B cell (primary cell): ENCODE data around the gene EIF4G1. TPM values are rescaled to one million over a fixed set of nuclear protein-coding genes. Genes with fewer than 3 reads are reported as not detected.

Source experiments
- ATAC-seq: fragments of 200-7000 bp; cut with Tn5 transposase; one replicate; pipeline ENCODE4 v1.10.0; 2021; ENCODE audit warnings: low read depth, mild to moderate bottlenecking, moderate number of reproducible peaks, moderate library complexity
- CTCF ChIA-PET: fragments of 350-600 bp; sonication (Branson Sonifier 250); formaldehyde crosslinking; loops from one replicate; lab custom pipeline; 2021; ENCODE audit warnings: antibody characterized with exemption, inconsistent platforms; lab: Charles Lee
- POLR2A ChIA-PET: fragments of 350-600 bp; sonication (Branson Sonifier 250); formaldehyde crosslinking; loops from one replicate; lab custom pipeline; 2021; ENCODE audit warnings: antibody characterized with exemption; lab: Charles Lee
- DNase-seq: peaks from one replicate; pipeline ENCODE4 v3.0.0; 2013
- H2AFZ ChIP-seq: 2 replicates; pipeline ENCODE4 v1.6.1; 2012; ENCODE audit warnings: mild to moderate bottlenecking, low read depth, low read length; ENCODE audit not compliant: insufficient read depth, poor library complexity, severe bottlenecking
- H3K27ac ChIP-seq, 2 donors: 1 replicate in 1 of 2; 2 replicates in 1 of 2; pipeline ENCODE4 v1.5.1; 2012 to 2013; ENCODE audit warnings: low read length in 2 of 2, mild to moderate bottlenecking in 2 of 2, moderate library complexity in 1 of 2
- H3K27me3 ChIP-seq, 4 experiments: fragments of 200-600 bp in 1 of 4; sonication (generic) in 1 of 4; replicated peaks in 1 of 4; 1 replicate in 2 of 4; 2 replicates in 2 of 4; pipeline versions ENCODE4 v1.6.1 to v1.7.0; 2013 to 2016; ENCODE audit warnings: low read length in 3 of 4, mild to moderate bottlenecking in 2 of 4, mixed read lengths in 1 of 4, moderate library complexity in 1 of 4; ENCODE audit not compliant: insufficient read depth in 4 of 4, control insufficient read depth in 3 of 4; ENCODE audit errors: control extremely low read depth in 1 of 4
- H3K36me3 ChIP-seq, 2 experiments: replicated peaks in 1 of 2; 1 replicate in 1 of 2; 2 replicates in 1 of 2; pipeline versions ENCODE4 v1.6.1 to v1.7.1; 2013; ENCODE audit warnings: low read length in 1 of 2; ENCODE audit not compliant: insufficient read depth in 2 of 2, control insufficient read depth in 1 of 2; ENCODE audit errors: control extremely low read depth in 1 of 2, extremely low read depth in 1 of 2
- H3K4me1 ChIP-seq, 2 donors: fragments of 200-600 bp in 1 of 2; sonication (generic) in 1 of 2; 1 replicate in 1 of 2; 2 replicates in 1 of 2; pipeline versions ENCODE4 v1.5.1 to v1.6.1; 2013 to 2017; ENCODE audit warnings: low read length in 2 of 2; ENCODE audit not compliant: control insufficient read depth in 2 of 2, insufficient read depth in 2 of 2
- H3K4me2 ChIP-seq: replicated peaks from 2 replicates; pipeline ENCODE3; 2012; ENCODE audit warnings: mild to moderate bottlenecking, low read depth, low read length; ENCODE audit not compliant: poor library complexity, severe bottlenecking
- H3K4me3 ChIP-seq, 5 experiments: fragments of 200-600 bp in 1 of 5; sonication (generic) in 1 of 5; 1 replicate in 3 of 5; 2 replicates in 2 of 5; pipeline versions ENCODE4 v1.5.1 to v1.7.0; 2011 to 2016; ENCODE audit warnings: low read length in 4 of 5, mild to moderate bottlenecking in 4 of 5, low read depth in 2 of 5, control low read depth in 1 of 5, moderate library complexity in 1 of 5; ENCODE audit not compliant: insufficient read depth in 1 of 5; ENCODE audit errors: control extremely low read depth in 1 of 5, extremely low read depth in 1 of 5
- H3K79me2 ChIP-seq: fragments of 200-600 bp; sonication (generic); one replicate; pipeline ENCODE4 v1.6.0; 2016; ENCODE audit warnings: low read length; ENCODE audit not compliant: control insufficient read depth, insufficient read depth
- H3K9ac ChIP-seq: fragments of 200-600 bp; sonication (generic); 2 replicates; pipeline ENCODE4 v1.6.1; 2017; ENCODE audit warnings: mild to moderate bottlenecking, low read length, moderate library complexity
- H3K9me3 ChIP-seq, 3 donors: one replicate each; pipeline versions ENCODE4 v1.6.1 to v1.7.1; 2013; ENCODE audit warnings: low read length in 2 of 3; ENCODE audit not compliant: control insufficient read depth in 2 of 3, insufficient read depth in 1 of 3; ENCODE audit errors: control extremely low read depth in 1 of 3
- H4K20me1 ChIP-seq: 2 replicates; pipeline ENCODE4 v1.6.0; 2012; ENCODE audit warnings: mild to moderate bottlenecking, low read length; ENCODE audit not compliant: insufficient read depth, control insufficient read depth, poor library complexity, severe bottlenecking
- H3K27ac Mint-ChIP-seq: one replicate; pipeline ENCODE4 v1.8.0; 2021; ENCODE audit warnings: mixed read lengths
- H3K27me3 Mint-ChIP-seq: one replicate; pipeline ENCODE4 v1.8.0; 2021; ENCODE audit warnings: mixed read lengths
- H3K4me1 Mint-ChIP-seq: one replicate; pipeline ENCODE4 v1.8.0; 2021; ENCODE audit warnings: mixed read lengths
- H3K4me3 Mint-ChIP-seq: one replicate; pipeline ENCODE4 v1.8.0; 2021; ENCODE audit warnings: mixed read lengths
- H3K9me3 Mint-ChIP-seq: one replicate; pipeline ENCODE4 v1.8.0; 2022; ENCODE audit warnings: mixed read lengths; ENCODE audit not compliant: insufficient read depth
- EZH2 ChIP-seq: IDR thresholded peaks from 2 replicates; pipeline ENCODE4 v1.6.1; 2012; ENCODE audit warnings: borderline replicate concordance, low read depth, mild to moderate bottlenecking, moderate library complexity, low read length; ENCODE audit not compliant: insufficient read depth, poor library complexity, severe bottlenecking
- WGBS: methylation state at CpG from one replicate; pipeline ENCODE4 v1.1.5; 2013; ENCODE audit warnings: missing lambda C conversion rate; ENCODE audit not compliant: insufficient coverage; 5-methylcytosine and 5-hydroxymethylcytosine counted together
- intact Hi-C: fragments of 100-400 bp; cut with micrococcal nuclease; formaldehyde crosslinking; loops from one replicate; pipeline ENCODE4 v1.10.0; 2022
- polyA plus RNA-seq: library from polyadenylated mRNA; depleted of rRNA; stranded (reverse); fragments of >200 nt; gene quantifications from 2 replicates; pipeline ENCODE4 v1.2.3, GENCODE V29; 2012
- total RNA-seq, 2 donors: library from RNA; stranded (reverse); fragments of 120-200 nt in 1 of 2; gene quantifications; 1 replicate in 1 of 2; 2 replicates in 1 of 2; pipeline versions ENCODE4 v1.2.3 to v1.2.4, GENCODE V29; 2013 to 2022
- TF ChIP-seq, protein P1 (sequence below): fragments of 200-600 bp; IDR thresholded peaks from one replicate; pipeline ENCODE4 v1.8.0; 2022; ENCODE audit warnings: antibody characterized with exemption, mild to moderate bottlenecking

Gene EIF4G1
- total and polyA plus RNA-seq, 2 donors (not counting 1 experiment from before 2014, with no cell fraction given), result 65.8 to 160 TPM

DNA sequence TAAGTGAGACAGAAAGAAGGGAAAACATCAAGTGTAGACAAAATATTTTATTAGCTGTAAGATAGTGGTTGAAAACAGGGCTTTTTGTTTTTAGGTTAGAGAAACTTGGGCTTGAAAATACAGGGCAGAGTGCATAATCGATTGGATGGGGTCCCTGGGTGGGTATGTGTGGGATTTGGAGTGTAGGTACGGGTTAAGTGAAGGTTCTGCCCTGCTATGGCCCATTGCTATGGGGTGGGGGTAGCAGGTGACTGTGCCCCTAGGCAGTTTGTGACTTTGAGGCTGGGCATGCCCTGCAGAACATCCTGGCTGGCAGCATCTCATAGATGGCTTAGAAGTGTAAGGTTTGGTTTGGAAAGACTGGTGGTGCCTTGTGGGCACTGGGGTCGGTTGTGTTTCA, 19.3 kb downstream of the EIF4G1 start:
- no peak for DNase-seq
- TF ChIP-seq, protein P1, sequence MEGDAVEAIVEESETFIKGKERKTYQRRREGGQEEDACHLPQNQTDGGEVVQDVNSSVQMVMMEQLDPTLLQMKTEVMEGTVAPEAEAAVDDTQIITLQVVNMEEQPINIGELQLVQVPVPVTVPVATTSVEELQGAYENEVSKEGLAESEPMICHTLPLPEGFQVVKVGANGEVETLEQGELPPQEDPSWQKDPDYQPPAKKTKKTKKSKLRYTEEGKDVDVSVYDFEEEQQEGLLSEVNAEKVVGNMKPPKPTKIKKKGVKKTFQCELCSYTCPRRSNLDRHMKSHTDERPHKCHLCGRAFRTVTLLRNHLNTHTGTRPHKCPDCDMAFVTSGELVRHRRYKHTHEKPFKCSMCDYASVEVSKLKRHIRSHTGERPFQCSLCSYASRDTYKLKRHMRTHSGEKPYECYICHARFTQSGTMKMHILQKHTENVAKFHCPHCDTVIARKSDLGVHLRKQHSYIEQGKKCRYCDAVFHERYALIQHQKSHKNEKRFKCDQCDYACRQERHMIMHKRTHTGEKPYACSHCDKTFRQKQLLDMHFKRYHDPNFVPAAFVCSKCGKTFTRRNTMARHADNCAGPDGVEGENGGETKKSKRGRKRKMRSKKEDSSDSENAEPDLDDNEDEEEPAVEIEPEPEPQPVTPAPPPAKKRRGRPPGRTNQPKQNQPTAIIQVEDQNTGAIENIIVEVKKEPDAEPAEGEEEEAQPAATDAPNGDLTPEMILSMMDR, result no peak
- TF ChIP-seq EZH2, result no peak
- Histone ChIP-seq H3K27me3 (peaks cover 0 to 3% (median 0%) of the 10 kb centered on the region in 4 experiments), H3K27ac (peak overlapping the region; percentile 16 to 93), H3K9me3 (no peaks in the 10 kb centered on the region), H4K20me1 (no peaks in the 10 kb centered on the region), H3K9ac (no peak overlapping the region), H2AFZ (no peak overlapping the region), H3K79me2 (peaks cover 19% of the 10 kb centered on the region), H3K4me3 (no peak overlapping the region), H3K4me1 (peaks cover 14 to 23% of the 10 kb centered on the region in 2 donors), H3K36me3 (peaks cover 1 to 55% of the 10 kb centered on the region in 2 experiments), H3K4me2 (no peak overlapping the region)
- no peak overlapping the region for H3K4me3 Mint-ChIP-seq
- H3K27me3 Mint-ChIP-seq, result no peaks in the 10 kb centered on the region
- no peaks in the 10 kb centered on the region for H3K9me3 Mint-ChIP-seq
- H3K27ac Mint-ChIP-seq, result peak overlapping the region; percentile 39
- no peak for ATAC-seq
- ChIA-PET CTCF (no interaction called here), POLR2A (no interaction called here)
- peaks cover 27% of the 10 kb centered on the region for H3K4me1 Mint-ChIP-seq
- intact Hi-C loops, result loop anchor here (2.0 kb wide), 1 partner anchor 35 kb away; the partner anchor contains the start of gene PSMD2
- 92% methylated on average over 3 of the region's 3 CpGs for WGBS

GRCh38 chr3:184334470-184335158, 20.2 kb downstream of the EIF4G1 start:
- POLR2A ChIA-PET, result no interaction called here
- ATAC-seq, result no peak
- Mint-ChIP-seq H3K9me3 (no peaks in the 10 kb centered on the region), H3K27me3 (no peaks in the 10 kb centered on the region), H3K4me3 (peak overlapping the region; percentile 66), H3K27ac (peak overlapping the region; percentile 67), H3K4me1 (peaks cover 30% of the 10 kb centered on the region)
- DNase-seq, result peak; percentile 39
- CTCF ChIA-PET, result no interaction called here
- H2AFZ ChIP-seq, result no peak overlapping the region
- no peak overlapping the region for H3K9ac ChIP-seq
- H3K27me3 ChIP-seq, result peaks cover 0 to 3% (median 0%) of the 10 kb centered on the region in 4 experiments
- H3K79me2 ChIP-seq, result peaks cover 19% of the 10 kb centered on the region
- H3K36me3 ChIP-seq, result peaks cover 1 to 48% of the 10 kb centered on the region in 2 experiments
- WGBS, result 85% methylated on average over 12 of the region's 15 CpGs
- peaks cover 14 to 25% of the 10 kb centered on the region in 2 donors for H3K4me1 ChIP-seq
- H3K27ac ChIP-seq, result peak overlapping the region; percentile 93
- intact Hi-C loops, result loop anchor here (1.0 to 2.0 kb wide), 4 partner anchors 20 to 85 kb away; partner anchors contain the start of genes EEF1AKMT4, EIF4G1 and PSMD2
- TF ChIP-seq EZH2, result no peak
- no peak overlapping the region for H3K4me3 ChIP-seq
- H3K4me2 ChIP-seq, result no peak overlapping the region
- H4K20me1 ChIP-seq, result no peaks in the 10 kb centered on the region
- no peaks in the 10 kb centered on the region for H3K9me3 ChIP-seq
